HPDE6-E6E7 (cell line): ENCODE measurements around the gene KCNA5.

Experiments
- DNase-seq: peaks from one replicate; pipeline ENCODE4 v3.0.0; 2011; ENCODE audit warnings: missing footprints; ENCODE audit errors: extremely low spot score

KCNA5 gene

DNA sequence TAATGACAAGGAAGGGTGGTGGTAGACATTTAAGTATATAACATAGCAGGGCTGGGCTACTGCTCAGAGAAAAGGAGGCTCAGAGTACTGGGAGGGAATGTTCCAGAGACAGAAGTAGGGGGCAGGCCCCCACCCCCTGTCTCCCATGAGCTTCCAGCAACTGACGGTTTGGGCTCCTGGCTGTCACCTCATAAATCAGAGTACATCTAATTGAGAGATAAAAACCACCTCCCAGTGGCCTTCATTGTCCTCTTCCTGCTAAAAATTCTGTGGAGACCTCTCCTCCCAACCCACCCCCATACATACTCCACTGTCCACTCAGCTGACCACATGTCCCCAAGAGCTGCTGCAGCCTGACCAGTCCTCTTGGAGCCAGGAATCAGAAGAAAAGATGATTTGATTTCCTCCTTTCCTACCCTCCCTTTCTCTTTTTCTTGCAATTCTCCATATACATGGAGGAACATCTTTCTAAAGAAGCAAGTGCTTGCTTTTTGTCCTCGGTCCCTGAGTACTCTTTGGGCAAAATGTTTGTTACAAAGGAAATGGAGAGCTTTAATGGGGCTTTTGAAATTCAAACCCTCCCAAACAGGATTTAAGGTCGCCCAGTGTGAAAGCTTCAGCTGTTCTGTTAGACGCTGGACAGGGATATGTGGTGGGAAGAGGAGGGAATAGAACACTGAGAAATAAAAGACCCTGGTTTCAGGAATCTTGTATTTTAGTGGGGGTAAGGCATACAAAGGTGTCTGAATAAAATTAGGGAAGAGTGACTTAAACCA lies 16.4 kb upstream of the KCNA5 start:
- DNase-seq = no peak

DNA sequence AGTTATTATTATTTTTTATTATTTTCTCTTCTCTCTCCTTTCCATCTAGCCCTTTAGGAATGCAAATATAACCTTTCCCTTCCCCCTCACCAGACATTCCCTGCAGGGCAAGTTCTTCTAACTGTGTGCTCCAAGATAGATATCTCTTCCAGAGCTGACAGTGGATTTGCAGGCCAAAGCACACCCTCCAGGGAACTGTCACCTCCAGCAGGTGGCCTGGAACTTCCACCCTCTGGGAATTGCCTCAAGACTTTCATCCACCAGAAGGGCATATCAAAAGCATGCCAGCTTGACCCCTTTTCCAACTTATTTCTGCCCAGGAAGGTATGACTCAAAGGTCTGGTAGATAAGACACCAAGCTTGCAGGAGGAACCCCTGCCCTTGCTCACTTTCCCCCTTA lies 13.6 kb upstream of the KCNA5 start:
- no peak for DNase-seq

DNA sequence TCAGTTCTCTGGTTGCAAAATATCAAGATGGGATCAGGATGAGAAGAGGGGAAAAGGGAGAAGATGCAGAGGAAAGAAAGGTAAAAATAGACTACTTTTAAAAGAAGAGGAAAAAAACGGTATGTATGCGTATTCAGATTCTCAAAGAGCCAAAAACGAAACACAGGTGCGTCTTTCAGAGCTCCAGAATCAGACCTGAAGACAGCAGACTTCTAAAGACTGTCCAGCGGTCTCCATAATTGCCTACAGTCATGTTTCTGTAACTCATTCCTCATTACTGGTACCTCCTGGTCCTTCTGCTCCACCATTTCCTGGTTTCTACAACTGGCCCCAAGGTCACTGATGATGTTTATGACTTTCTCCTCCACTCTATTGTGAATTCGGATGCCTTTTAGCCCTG lies 12.4 kb upstream of the KCNA5 start:
- no peak for DNase-seq

DNA sequence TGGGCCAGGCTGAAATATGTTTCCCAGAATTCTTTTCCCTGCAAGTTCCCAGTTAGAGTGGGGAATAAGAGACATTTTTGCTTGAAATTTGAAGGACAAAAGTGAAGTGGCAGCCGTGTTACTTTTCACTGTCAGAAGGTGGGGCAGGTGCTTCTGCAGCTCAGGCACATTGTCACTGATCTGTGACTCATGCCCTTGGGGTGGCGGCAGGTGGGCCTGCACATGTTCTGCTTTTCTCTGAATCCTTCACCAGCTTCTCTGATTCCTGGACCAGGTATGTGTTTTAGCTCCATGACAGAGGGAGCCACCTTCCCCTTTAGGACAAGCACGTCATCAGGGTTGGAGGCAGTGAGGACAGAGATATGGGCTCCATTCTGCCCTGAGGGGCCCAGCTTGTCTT lies 11.7 kb upstream of the KCNA5 start:
- DNase-seq = no peak

DNA sequence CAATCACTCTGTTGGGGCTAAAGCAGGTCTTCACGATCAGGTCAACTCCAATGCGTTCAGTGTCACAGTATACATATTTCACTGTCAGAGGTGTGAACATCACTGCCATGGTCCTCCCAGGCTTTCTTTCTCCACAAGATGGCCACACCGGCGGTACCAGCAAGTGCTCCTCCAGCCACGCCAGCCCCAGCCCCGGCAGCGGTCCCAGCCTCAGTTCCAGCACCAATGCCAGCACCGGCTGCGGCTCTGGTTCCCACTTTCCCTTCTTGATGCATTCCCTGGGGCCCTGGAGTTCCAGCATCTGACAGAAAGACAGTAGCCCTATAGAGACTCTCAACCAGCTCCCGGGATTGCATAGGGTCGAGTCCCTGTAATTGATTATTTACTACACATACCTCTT lies 10.9 kb upstream of the KCNA5 start:
- DNase-seq = no peak

DNA sequence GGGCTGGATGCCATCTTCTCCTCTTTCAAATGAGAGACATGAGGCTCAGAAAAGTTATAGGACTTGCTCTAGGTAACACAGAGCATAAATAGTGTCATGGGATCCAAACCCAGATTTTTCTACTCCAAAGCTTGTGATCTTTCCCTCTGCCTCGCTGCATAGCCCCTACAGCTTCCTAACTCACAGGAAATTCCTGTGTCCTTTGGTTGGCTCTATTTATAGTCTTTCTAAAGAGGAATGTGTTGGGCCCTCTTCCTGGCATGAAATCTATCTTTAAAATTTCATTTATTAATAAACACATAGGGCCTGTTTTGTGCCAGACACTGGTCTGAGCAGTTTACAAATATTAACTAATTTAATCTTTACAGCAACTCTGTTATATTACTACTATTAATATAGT lies 9.8 kb upstream of the KCNA5 start:
- no peak for DNase-seq

DNA sequence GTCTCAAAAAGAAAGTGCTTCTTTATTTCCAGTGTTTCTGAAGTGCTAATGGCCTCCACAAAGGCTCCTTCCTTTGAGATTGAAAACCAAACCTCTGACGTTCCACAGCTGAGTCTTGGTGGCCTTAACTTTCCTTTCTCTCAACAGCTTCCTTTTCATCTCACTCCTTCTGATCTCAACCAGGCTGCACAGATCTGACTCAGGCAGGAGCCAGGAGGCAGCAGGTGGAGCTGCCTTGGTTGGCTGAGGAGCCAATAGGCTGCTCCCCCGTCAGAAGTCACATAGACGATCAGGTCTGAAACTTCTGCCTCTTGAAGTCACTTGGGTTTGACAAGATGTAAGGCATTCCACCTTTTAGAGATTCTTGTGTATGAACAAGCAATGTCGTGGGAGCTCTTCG lies 9.1 kb upstream of the KCNA5 start:
- no peak for DNase-seq

DNA sequence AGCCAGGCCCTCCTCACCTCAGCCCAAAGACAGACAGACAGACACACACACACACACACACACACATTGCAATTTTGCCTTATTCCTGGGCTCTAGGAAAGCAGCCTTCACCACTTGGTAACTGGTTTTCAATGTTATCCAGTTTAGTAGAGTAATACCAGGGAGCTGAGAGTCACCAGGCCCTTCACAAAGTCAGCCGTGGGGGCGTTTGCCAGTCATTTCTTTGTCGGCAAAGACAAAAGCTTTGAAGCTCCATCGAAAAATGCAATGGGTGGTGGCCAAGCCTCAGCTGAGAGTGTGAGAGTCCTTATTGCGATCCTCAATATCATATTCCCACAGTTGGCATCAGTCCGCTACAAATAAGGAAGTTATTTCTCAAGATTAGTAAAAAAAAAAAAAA lies 8.1 kb upstream of the KCNA5 start:
- no peak for DNase-seq

DNA sequence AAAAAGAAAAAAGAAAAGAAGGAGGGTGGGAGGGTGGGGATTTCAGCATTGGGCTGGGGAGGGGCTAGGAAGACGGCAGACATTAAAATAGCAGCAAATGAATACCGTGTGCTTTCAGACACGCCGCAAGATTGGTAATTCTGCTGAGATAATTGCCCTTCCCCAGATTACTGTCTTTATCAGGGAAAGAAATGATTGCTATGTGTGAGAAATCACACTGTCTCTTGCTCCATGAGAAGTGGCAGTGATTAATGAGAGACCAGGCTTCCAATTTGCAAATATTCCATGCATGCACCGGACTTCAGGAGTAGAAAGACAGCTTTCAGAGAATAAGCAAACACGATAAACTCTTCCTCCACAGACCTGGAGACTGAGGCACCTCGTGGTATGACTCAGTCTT lies 7.6 kb upstream of the KCNA5 start:
- no peak for DNase-seq

DNA sequence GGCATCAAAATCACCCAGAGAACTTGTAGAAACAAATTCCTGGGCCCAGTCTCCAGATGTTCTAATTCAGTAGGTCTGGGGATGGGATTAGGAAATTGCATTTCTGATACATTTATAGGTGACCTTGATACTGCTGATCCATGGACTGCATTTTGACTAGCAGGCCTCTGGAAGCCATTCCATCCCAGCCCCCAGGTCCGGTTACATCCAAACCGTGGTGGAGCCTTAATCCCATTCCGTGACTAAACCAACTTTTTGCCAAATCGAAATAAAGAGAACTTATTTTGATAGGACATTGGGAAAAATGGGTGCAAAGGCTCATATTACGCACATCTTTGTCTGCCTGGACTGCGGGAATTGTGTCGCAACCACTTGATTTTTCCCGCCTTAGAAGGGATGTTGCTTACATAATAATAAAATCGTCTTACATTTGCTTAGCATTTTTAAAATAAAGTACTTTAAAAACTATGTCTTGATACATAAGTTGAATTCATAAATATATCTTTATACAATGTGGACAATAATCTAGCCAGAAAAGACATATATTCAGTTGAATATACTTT lies 5.8 kb upstream of the KCNA5 start:
- DNase-seq = no peak

DNA sequence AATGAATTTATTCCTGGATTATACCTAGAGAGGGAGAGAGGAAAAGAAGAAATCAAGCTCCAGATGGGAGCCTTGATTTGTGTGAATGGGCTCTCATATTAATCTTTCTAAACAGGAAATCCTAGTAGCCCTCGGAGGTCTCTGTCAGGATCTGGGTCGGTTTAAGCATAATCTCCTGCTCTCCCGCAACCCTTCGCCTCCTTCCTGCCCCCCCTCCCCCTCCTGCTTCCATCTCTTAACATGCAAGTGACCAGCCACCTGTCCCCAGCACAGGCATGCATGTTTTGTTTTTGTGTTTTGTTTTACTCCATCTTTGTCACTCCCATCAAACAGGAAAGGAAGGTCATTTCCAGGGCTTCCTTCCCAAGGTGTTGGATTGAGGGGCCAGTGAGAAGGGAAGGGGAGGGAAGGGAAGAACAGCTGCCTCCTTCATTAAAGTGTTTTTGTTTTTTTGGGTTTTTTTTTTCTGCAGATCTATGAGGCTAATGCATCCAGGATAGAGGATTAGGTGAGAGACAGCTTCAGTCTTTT lies 4.8 kb upstream of the KCNA5 start:
- no peak for DNase-seq

DNA sequence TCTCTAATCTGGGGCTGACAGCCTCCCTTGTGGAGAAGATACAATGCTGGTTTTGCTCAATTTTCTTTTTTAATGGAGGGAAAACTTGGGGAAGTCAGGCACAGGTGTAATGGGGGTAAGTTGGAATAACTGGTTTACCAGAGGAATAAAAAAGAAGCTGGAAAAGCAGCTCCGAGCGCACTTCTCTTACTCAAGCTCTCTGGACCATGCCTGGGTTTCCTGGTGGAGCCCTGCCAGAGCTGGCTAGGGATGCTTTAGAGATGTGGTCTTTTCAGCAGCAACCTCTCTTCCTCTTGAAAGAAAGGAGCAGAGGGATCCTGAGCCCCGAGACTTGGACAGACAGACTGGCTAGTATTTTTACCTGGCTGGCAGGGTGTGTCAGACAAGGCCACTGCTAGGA lies 3.9 kb upstream of the KCNA5 start:
- DNase-seq = no peak

DNA sequence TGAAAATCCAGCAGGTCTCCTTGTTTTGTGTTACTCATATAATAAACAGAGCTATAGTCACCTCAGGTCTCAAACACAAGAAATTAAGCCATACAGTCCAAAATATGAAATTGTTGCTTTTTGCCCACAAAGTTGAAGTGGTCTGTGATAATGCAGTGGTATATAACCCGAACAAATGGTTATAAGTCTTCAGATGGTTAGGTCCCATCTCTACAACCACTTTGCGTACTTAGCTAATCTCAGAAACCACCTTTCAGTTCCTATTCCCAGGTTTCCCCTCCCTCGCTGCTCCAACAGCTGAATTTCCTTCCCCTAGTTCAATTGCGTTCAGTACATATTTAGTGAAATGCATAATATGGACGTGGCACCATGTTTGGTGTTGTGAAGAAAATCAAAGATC lies 3.3 kb upstream of the KCNA5 start:
- DNase-seq = no peak

DNA sequence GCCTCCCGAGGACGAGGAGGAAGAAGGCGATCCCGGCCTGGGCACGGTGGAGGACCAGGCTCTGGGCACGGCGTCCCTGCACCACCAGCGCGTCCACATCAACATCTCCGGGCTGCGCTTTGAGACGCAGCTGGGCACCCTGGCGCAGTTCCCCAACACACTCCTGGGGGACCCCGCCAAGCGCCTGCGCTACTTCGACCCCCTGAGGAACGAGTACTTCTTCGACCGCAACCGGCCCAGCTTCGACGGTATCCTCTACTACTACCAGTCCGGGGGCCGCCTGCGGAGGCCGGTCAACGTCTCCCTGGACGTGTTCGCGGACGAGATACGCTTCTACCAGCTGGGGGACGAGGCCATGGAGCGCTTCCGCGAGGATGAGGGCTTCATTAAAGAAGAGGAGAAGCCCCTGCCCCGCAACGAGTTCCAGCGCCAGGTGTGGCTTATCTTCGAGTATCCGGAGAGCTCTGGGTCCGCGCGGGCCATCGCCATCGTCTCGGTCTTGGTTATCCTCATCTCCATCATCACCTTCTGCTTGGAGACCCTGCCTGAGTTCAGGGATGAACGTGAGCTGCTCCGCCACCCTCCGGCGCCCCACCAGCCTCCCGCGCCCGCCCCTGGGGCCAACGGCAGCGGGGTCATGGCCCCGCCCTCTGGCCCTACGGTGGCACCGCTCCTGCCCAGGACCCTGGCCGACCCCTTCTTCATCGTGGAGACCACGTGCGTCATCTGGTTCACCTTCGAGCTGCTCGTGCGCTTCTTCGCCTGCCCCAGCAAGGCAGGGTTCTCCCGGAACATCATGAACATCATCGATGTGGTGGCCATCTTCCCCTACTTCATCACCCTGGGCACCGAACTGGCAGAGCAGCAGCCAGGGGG lies 979 bp downstream of the KCNA5 start:
- DNase-seq = no peak

DNA sequence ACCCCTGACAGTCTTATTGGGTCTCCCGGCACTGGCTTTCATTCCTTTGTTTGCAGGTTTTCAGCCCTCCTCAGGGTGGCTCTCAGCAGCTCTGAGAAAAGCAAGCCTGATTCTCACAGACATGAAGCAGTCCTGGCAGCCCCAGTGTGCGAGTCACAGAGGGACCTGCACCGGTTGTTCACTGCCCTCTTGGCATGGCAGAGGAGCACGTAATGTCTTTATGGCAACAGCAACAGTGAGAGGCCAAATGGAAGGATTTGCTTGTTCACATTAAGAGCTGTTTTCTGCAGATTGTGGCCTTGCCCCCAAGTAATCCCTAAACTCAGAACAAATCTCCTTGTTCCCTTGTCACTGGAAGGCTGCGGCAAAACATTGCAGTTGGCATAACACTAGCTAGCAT lies 3.4 kb downstream of the KCNA5 start:
- no peak for DNase-seq

DNA sequence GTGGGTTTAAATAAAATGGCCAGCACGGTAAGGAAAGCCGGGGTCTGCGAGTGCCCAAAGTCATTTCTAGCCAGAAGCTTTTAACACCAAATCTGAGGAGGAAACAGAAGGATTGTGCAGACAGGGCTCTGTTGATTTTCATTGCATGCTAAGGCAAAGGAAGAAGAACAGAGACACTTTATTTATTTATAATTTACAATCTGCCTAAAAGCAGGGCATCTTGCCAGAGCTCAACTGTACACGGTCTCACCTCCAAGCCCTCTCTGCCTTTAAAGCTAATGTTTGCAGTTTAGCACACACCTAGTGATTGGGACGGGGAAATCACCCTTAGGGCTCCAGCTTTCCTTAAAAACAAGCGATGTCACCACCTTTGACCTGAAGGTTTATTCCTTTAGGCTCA lies 4.0 kb downstream of the KCNA5 start:
- no peak for DNase-seq

DNA sequence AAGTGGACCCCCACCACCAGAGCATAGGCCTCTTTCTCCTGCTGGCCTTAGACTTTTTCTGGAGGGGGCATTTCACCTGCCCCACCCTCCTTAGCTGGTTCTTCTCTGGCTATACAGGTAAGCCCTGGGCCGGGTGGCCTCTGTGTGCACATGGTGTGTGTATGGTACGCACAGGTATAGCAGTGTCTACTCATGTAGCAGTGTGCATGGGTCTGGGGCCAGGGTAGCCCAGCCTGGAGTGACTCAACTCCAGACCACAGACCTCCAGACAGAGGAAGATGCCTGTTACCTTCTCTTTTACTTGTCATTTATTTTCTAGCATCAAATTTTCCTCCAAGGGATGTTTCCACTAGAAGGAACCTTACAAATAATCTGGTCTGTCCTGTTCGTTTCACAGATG lies 6.9 kb downstream of the KCNA5 start:
- DNase-seq = no peak

DNA sequence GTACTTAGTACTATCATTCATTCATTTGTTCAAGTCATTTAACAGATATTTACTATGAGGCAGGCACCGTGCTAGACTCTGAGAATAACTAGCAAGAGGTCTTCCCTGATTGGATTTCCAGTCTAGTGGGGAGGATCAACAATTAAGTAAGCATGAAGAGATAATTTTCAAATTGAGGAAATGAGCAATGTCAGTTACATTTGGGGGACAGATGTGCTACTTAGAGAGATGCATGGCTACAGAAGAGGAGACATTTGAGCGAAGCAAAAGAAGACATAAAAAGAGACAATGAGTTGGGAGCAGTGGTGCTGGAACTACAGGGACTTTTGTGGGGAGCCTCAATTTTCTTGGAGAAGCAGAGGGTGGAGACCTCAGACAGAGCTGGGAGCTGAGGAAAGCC lies 7.7 kb downstream of the KCNA5 start:
- no peak for DNase-seq

DNA sequence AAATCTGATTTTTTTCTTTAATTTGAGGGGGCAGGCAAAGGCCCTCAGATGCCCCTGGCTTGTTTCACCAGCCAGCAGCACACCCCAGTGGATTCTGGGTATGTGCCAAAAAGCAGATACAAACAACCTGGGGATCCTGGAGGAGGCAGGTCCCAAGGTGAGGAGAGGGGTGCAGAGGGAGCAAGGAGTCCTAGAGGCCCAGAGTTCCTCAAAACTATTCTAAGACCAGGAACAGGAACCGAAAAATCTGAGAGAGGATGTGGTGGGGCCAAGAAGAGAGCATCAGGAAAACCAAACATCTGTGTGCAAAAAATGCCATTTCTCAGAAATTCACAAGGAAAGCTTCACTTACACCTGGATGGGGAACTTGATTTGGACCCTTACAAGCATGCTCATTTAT lies 8.2 kb downstream of the KCNA5 start:
- no peak for DNase-seq

DNA sequence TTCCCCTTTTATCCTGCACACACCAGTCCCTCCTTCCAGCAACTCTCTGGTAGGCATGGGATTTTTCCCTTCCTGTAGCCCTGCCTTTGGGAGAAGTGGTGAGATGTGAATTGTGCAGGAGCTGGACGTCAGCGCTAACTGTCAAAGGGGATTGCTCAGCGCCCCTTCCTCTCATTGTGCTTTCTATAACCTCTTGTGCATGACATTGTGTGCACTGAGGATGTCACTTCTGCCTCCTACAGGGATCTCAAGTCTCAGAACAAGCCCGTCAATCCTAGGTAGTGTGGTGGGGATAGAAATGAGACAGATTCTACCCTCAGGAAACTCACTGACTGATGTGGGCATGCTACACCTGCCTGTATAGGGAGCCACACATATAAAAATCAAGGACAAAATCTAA lies 8.7 kb downstream of the KCNA5 start:
- DNase-seq = no peak

DNA sequence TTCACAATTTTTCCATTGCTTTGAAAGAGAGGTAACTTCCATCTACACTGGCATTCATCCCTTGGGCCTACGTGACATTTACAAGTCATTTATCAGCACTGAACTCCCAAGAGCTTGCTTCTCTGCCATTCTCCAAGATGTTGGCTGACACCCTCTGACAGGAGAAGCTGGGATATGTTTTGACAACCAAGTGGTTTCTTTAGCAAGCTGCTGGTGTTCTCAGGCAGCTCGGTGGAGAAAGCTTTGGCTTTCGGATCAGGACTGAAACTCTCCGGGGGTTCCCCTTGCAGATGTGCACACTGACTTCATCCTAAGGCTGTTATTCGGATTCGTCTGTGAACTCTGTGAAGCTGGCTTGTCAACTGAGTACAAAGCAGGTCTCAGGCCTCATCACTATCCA lies 15.7 kb downstream of the KCNA5 start:
- no peak for DNase-seq

DNA sequence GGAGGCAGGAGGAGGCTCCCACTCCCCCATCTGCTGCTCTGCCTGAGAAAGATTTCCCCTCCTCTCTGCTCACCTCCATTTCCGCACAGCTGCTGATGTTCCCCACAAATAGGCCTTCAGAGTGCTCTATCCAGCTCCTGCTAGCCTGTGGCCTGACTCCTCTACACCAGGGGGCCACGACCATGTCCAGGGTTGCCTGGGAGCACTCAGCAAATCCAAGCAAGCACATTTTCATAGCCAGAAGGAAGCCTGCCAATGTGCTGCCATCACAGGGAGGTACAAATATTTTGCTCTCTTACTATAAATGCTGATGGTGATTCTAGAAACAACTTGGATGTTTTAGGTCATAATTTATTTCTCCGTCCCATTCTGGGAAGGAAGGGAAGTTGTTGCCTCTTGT lies 17.3 kb downstream of the KCNA5 start:
- no peak for DNase-seq

DNA sequence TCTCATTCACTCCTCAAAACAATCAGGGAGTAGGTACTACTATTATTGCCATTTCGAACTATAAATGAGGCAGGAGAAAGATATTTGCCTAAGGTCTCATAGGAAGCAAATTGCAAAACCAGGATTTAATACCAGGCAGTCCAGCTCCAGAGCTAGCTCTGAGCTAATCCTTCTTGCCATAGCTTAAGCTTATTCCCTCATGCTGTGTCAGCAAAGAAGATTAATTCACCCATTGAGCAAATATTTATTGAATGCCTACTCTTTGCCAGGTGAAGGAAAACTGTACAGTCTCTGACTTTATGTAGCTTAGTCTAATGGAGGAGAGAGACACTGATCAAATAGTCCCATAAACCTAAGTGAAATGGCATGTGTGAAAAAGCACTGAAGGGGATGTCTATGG lies 19.5 kb downstream of the KCNA5 start:
- DNase-seq = no peak
